Ovary (tissue), 3 donors: ENCODE data around the gene NAV2.

ENCODE experiments used
- CTCF ChIP-seq, 3 donors: fragments of 450-650 bp in 2 of 3; fragments of 200-600 bp in 1 of 3; IDR thresholded peaks; one replicate each; pipeline versions ENCODE4 v1.5.1 to v1.8.0; 2016 to 2022; ENCODE audit warnings: antibody characterized with exemption in 3 of 3, mild to moderate bottlenecking in 1 of 3
- EP300 ChIP-seq: sonication (generic); formaldehyde crosslinking; IDR thresholded peaks from one replicate; pipeline ENCODE4 v1.6.1; 2017; ENCODE audit warnings: antibody characterized with exemption
- POLR2A ChIP-seq: fragments of 450-650 bp; IDR thresholded peaks from one replicate; pipeline ENCODE4 v1.6.1; 2017; ENCODE audit warnings: antibody characterized with exemption, mild to moderate bottlenecking, moderate library complexity
- donor health status: DM: no; HTN: no; CAD: no.

- TF ChIP-seq CTCF (IDR thresholded peaks at IDR 0.05) (no peak), POLR2A (no peak), EP300 (no peak)
Observed at GRCh38 chr11:19719960-19720359, 7.3 kb downstream of the NAV2 start.
